Prostate gland (tissue), 2 donors: Measurements from ENCODE around the gene MAPK14. TPM values are rescaled to one million over a fixed set of nuclear protein-coding genes. Genes with fewer than 3 reads are reported as not detected.

Experiments used
- DNase-seq: peaks from one replicate; pipeline ENCODE4 v3.0.0-alpha.2; 2019; ENCODE audit warnings: low spot score
- H3K27ac ChIP-seq, 2 donors: fragments of 200-600 bp; sonication (generic); 2 replicates each; pipeline ENCODE4 v1.5.1; 2017 to 2019
- H3K27me3 ChIP-seq: fragments of 200-600 bp; sonication (generic); replicated peaks from 2 replicates; pipeline ENCODE4 v1.5.1; 2019; ENCODE audit not compliant: insufficient read depth
- H3K36me3 ChIP-seq, 2 donors: fragments of 200-600 bp; sonication (generic); 1 replicate in 1 of 2; 2 replicates in 1 of 2; pipeline versions ENCODE4 v1.5.1 to v1.8.1; 2017 to 2019
- H3K4me1 ChIP-seq: fragments of 200-600 bp; sonication (generic); replicated peaks from 2 replicates; pipeline ENCODE4 v1.5.1; 2019
- H3K4me3 ChIP-seq, 2 donors: fragments of 200-600 bp; sonication (generic); 2 replicates each; pipeline ENCODE4 v1.5.1; 2017 to 2019
- H3K9me3 ChIP-seq: fragments of 200-600 bp; sonication (generic); 2 replicates; pipeline ENCODE4 v1.5.1; 2017
- POLR2A ChIP-seq: fragments of 450-650 bp; IDR thresholded peaks from one replicate; pipeline ENCODE4 v1.6.1; 2016; ENCODE audit warnings: antibody characterized with exemption, mild to moderate bottlenecking
- POLR2AphosphoS5 ChIP-seq: sonication (generic); formaldehyde crosslinking; IDR thresholded peaks from one replicate; pipeline ENCODE4 v1.6.1; 2017; ENCODE audit warnings: antibody characterized with exemption
- WGBS: methylation state at CpG from one replicate; pipeline ENCODE4 v1.1.5; 2018; 5-methylcytosine and 5-hydroxymethylcytosine counted together
- intact Hi-C: fragments of 100-400 bp; cut with DNase I; formaldehyde crosslinking; loops from one replicate; pipeline ENCODE4 v1.14.2; 2022
- total RNA-seq, 2 donors: library from RNA; depleted of rRNA; stranded (reverse); fragments of >200 nt; gene quantifications; one replicate each; pipeline ENCODE4 v1.1.0, GENCODE V29; 2016
- TF ChIP-seq, protein P1 (sequence below), 4 experiments: fragments of 200-600 bp in 2 of 4; fragments of 450-650 bp in 2 of 4; sonication (generic) in 2 of 4; IDR thresholded peaks; 1 replicate in 3 of 4; 2 replicates in 1 of 4; pipeline ENCODE4 v1.5.1; 2016 to 2019; ENCODE audit warnings: antibody characterized with exemption in 4 of 4, mild to moderate bottlenecking in 2 of 4, moderate library complexity in 2 of 4

The MAPK14 gene
- total RNA-seq, 2 donors from 2014 or later, result 36.7 to 43.2 TPM

DNA sequence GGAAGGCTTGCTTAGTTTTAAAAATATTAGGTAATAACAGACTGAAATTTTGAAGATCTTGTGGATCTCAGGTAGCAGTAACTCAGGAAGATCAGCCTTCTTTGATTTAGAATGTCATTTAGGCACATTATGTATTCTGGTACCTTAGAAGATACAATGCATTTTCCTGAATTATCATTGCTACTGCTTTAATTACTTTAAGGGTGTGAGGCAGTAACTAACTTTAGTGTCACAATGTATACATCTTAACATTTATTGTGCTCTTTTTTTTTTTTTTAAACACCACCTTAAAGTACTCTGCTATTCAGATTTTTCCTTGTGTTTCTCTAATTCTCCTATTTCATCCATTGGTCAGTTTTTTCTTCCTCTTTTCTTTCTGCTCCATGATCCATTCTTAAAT is 13.3 kb downstream of the MAPK14 start:
- no peaks in the 10 kb centered on the region for H3K4me1 ChIP-seq
- H3K4me3 ChIP-seq, result no peak overlapping the region
- intact Hi-C loops, result no loop called here
- no peaks in the 10 kb centered on the region for H3K9me3 ChIP-seq
- TF ChIP-seq POLR2AphosphoS5 (no peak), POLR2A (no peak)
- TF ChIP-seq, protein P1, sequence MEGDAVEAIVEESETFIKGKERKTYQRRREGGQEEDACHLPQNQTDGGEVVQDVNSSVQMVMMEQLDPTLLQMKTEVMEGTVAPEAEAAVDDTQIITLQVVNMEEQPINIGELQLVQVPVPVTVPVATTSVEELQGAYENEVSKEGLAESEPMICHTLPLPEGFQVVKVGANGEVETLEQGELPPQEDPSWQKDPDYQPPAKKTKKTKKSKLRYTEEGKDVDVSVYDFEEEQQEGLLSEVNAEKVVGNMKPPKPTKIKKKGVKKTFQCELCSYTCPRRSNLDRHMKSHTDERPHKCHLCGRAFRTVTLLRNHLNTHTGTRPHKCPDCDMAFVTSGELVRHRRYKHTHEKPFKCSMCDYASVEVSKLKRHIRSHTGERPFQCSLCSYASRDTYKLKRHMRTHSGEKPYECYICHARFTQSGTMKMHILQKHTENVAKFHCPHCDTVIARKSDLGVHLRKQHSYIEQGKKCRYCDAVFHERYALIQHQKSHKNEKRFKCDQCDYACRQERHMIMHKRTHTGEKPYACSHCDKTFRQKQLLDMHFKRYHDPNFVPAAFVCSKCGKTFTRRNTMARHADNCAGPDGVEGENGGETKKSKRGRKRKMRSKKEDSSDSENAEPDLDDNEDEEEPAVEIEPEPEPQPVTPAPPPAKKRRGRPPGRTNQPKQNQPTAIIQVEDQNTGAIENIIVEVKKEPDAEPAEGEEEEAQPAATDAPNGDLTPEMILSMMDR (IDR thresholded peaks at IDR 0.05), result no peak
- DNase-seq, result no peak
- no peaks in the 10 kb centered on the region for H3K36me3 ChIP-seq
- H3K27me3 ChIP-seq, result no peaks in the 10 kb centered on the region
- H3K27ac ChIP-seq, result no peak overlapping the region

DNA sequence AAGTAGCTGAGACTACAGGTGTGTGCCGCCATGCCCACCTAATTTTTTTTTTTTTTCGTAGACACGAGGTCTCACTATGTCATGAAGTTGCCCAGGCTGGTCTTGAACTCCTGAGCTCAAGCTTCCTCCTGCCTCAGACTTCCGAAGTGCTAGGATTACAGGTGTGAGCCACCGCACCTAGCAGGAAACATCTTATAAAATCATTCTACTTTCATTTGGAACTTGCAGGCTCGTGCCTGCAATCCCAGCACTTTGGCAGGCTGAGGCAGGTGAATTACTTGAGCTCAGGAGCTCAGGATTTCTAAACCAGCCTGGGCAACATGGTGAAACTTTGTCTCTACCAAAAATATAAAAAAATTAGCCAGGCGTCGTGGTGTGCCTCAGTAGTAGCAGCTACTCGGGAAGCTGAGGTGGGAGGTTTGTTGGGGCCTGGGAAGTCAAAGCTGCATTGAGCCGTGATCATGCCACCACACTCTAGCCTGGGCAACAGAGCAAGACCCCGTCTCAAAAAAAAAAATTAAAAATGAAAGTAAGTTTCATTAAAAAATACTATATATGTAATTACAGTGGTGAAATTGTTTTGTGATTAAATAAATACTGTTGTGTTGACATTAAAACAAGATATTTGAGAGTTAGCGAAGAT is 15.1 kb downstream of the MAPK14 start:
- Histone ChIP-seq H3K4me3 (no peak overlapping the region), H3K4me1 (no peaks in the 10 kb centered on the region), H3K27ac (no peak overlapping the region), H3K36me3 (no peaks in the 10 kb centered on the region), H3K27me3 (no peaks in the 10 kb centered on the region), H3K9me3 (no peaks in the 10 kb centered on the region)
- no peak for TF ChIP-seq POLR2A
- TF ChIP-seq, protein P1 (IDR thresholded peaks at IDR 0.05), result no peak
- intact Hi-C loops, result no loop called here
- no peak for DNase-seq
- WGBS, result 83% methylated on average over 12 of the region's 12 CpGs

DNA sequence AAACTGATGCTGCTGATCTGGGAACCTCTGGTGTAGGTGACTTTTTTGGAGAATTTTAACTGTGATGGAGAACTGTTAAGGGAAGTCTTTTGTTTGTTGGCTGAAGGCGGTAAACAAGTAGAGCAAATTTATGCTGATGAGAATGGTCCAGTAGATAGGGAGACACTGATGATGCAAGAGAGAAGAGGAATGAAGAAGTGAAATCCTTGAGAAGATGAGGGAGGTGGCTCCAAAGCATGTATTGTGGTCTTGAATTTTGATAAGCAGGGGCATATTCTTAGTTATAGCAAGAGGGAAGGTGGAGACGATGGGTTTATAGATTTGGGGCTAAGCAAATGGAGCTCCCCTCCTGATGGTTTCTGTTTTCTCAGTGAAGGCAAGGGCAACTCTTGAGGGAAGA is 22.0 kb downstream of the MAPK14 start:
- DNase-seq, result no peak
- no peak for TF ChIP-seq POLR2AphosphoS5
- no peak for TF ChIP-seq POLR2A
- TF ChIP-seq, protein P1 (IDR thresholded peaks at IDR 0.05), result no peak
- H3K4me3 ChIP-seq, result no peak overlapping the region
- H3K27me3 ChIP-seq, result no peaks in the 10 kb centered on the region
- 95% methylated on average over 2 of the region's 2 CpGs for WGBS
- no peaks in the 10 kb centered on the region for H3K36me3 ChIP-seq
- no peaks in the 10 kb centered on the region for H3K4me1 ChIP-seq
- no peaks in the 10 kb centered on the region for H3K9me3 ChIP-seq
- no peak overlapping the region for H3K27ac ChIP-seq
- intact Hi-C loops, result no loop called here

DNA sequence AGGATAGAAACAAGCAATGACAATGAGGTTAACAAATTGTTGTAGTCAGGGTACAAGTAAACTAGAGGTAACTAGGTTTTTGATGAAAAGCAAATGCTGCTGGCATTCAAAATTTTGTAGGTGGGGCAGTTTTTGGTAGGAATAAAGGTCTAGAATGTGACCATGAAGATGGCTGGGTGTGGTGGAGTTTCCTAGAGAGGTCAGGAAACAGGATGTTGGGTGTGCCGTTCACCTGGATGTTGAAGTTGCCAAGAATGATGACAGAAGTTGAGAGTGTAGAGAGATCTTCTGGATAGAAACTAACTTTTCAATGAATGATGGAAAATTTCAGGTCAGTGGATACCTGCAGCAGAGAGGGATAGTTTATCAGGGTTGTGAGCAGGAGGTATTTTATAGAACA is 22.7 kb downstream of the MAPK14 start:
- 65% methylated on average over 1 of the region's 1 CpG for WGBS
- TF ChIP-seq, protein P1 (IDR thresholded peaks at IDR 0.05), result no peak
- no peak for TF ChIP-seq POLR2A
- TF ChIP-seq POLR2AphosphoS5, result no peak
- Histone ChIP-seq H3K36me3 (no peaks in the 10 kb centered on the region), H3K4me1 (no peaks in the 10 kb centered on the region), H3K27me3 (no peaks in the 10 kb centered on the region), H3K9me3 (no peaks in the 10 kb centered on the region), H3K4me3 (no peak overlapping the region), H3K27ac (no peak overlapping the region)
- intact Hi-C loops, result no loop called here
- DNase-seq, result no peak

DNA sequence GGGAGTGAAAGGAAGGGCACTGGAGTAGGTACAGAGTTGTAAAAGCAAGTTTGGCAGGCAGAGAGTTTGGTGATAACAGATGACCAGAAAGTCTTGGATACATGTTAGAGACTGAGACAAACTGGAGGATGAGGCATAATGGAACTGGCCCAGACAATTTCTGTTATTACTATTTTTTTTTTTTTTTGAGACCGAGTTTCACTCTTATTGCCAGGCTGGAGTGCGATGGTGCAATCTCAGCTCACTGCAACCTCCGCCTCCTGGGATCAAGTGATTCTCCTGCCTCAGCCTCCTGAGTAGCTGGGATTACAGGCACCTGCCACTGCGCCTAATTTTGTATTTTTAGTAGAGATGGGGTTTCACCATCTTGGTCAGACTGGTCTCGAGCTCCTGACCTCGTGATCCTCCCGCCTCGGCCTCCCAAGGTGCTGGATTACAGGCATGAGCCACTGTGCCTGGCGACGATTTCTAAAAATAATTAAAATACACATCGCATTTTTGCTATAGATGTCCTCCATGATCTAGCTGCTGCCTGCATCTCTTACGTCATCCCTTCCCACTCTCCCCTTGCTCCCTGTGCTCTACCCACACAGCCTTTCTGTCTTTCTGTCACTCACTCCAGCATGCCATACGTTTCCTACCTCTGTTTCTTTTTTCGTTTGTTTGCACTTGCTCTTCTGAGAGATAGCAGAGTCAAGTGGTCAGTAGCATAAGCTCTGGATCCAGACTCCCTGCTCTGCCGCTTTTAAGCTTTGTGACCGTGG is 23.5 kb downstream of the MAPK14 start:
- Histone ChIP-seq H3K4me1 (no peaks in the 10 kb centered on the region), H3K27me3 (no peaks in the 10 kb centered on the region), H3K9me3 (no peaks in the 10 kb centered on the region), H3K27ac (no peak overlapping the region), H3K4me3 (no peak overlapping the region), H3K36me3 (no peaks in the 10 kb centered on the region)
- WGBS, result 90% methylated on average over 16 of the region's 16 CpGs
- TF ChIP-seq, protein P1 (IDR thresholded peaks at IDR 0.05), result no peak
- TF ChIP-seq POLR2AphosphoS5 (no peak), POLR2A (no peak)
- intact Hi-C loops, result no loop called here
- no peak for DNase-seq
